BJ (cell line): Measurements from ENCODE around the gene OXCT1. TPM values are rescaled to one million over a fixed set of nuclear protein-coding genes. Genes with fewer than 3 reads are reported as not detected.

Experiments used
- CTCF ChIA-PET: fragments of 350-600 bp; formaldehyde crosslinking; extraction: SDS; loops from one replicate; lab custom pipeline; 2021; ENCODE audit warnings: antibody characterized with exemption, inconsistent platforms; lab: Yijun Ruan, JAX
- POLR2A ChIA-PET: fragments of 300-600 bp; sonication (Branson Sonifier 250); formaldehyde crosslinking; extraction: SDS; loops from one replicate; lab custom pipeline; 2021; ENCODE audit warnings: antibody characterized with exemption; lab: Charles Lee
- DNase-seq: peaks from one replicate; pipeline ENCODE4 v3.0.0-alpha.2; 2011; ENCODE audit warnings: low read depth
- H3K27me3 ChIP-seq: 2 replicates; pipeline ENCODE4 v1.6.0; 2011; ENCODE audit warnings: low read length; ENCODE audit not compliant: control insufficient read depth, insufficient read depth
- H3K36me3 ChIP-seq: 2 replicates; pipeline ENCODE4 v1.5.1; 2011; ENCODE audit warnings: low read length; ENCODE audit not compliant: control insufficient read depth, insufficient read depth
- H3K4me3 ChIP-seq: 2 replicates; pipeline ENCODE4 v1.5.1; 2011; ENCODE audit warnings: low read depth, mild to moderate bottlenecking, control low read depth, low read length
- polyA plus RNA-seq: library from polyadenylated mRNA; depleted of rRNA; stranded (reverse); fragments of >200 nt; gene quantifications from 2 replicates; pipeline ENCODE4 v1.2.3, GENCODE V29; 2011; rRNA removed
- TF ChIP-seq, protein P1 (sequence below): IDR thresholded peaks from 2 replicates; pipeline ENCODE4 v1.5.1; 2011; ENCODE audit warnings: low read depth, mild to moderate bottlenecking, control low read depth, inconsistent platforms, low read length, moderate library complexity; ENCODE audit not compliant: insufficient read depth

Gene OXCT1
- polyA plus RNA-seq, 1 experiment, result 12.0 TPM

DNA sequence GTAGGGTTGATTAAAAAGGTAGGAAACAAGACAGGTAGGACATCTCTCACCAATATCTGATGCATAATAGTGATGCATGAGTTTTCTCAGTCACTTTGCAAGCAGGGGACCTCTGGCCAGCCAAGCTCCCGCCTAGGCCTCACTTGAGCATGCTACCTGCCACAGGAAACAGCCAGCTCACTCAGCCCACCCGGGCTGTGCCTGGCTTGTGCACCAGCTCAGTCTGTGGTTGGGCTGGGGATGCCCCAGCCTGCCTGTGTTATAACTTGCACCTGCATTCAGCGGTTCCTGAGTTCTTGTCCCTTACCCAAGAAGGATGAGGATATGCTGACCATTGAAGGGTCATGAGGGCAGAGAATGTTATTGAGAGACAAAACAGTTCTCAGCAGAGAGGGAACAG, 187.0 kb downstream of the OXCT1 start:
- Histone ChIP-seq H3K4me3 (no peak overlapping the region), H3K36me3 (no peaks in the 10 kb centered on the region), H3K27me3 (no peaks in the 10 kb centered on the region)
- ChIA-PET CTCF (no interaction called here), POLR2A (no interaction called here)
- DNase-seq, result no peak
- TF ChIP-seq, protein P1, sequence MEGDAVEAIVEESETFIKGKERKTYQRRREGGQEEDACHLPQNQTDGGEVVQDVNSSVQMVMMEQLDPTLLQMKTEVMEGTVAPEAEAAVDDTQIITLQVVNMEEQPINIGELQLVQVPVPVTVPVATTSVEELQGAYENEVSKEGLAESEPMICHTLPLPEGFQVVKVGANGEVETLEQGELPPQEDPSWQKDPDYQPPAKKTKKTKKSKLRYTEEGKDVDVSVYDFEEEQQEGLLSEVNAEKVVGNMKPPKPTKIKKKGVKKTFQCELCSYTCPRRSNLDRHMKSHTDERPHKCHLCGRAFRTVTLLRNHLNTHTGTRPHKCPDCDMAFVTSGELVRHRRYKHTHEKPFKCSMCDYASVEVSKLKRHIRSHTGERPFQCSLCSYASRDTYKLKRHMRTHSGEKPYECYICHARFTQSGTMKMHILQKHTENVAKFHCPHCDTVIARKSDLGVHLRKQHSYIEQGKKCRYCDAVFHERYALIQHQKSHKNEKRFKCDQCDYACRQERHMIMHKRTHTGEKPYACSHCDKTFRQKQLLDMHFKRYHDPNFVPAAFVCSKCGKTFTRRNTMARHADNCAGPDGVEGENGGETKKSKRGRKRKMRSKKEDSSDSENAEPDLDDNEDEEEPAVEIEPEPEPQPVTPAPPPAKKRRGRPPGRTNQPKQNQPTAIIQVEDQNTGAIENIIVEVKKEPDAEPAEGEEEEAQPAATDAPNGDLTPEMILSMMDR, result no peak

DNA sequence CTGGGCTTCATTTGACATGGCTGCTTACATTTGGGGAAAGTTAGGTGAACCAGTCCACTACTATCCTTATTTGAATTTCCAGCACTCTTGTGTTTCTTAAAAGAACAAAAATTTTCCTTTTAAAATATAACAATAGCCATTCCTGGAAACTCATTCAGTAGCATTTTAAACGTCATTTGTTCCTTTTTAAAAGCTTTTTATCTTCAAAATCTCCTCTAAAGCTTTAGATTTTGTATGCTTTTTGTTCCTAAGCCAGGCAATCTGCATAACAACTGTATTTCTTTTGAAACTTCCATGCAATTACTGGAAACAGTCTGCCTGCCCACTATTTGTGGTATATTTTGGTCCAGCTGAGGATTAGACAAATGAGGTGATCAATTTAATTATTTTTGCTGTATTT, 187.6 kb downstream of the OXCT1 start:
- Histone ChIP-seq H3K4me3 (no peak overlapping the region), H3K36me3 (no peaks in the 10 kb centered on the region), H3K27me3 (no peaks in the 10 kb centered on the region)
- no peak for DNase-seq
- TF ChIP-seq, protein P1, result no peak
- CTCF ChIA-PET, result interaction anchor here (0.6 kb wide), 1 partner anchor 22 kb away, joined by 4 read pairs; no protein-coding TSS in a partner anchor
- POLR2A ChIA-PET, result no interaction called here

DNA sequence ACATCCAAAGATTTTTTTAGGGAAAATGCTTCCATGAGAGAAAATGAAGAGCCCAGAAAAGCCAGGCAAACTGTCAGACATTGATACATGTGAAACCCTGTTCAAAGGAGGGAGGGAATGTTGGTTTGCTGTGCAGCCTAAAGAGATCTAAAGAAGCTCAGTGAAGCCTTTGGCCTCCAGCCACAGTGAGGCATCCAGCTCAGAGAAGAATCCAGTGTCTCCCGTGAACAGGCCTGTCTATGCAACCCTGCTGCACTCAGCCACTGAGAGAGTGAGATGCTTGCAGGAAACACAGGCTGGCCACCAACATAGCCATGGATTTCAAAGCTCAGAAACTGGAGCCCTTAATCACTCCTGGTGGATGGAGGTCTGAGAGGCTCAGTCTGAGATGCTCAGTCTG, 188.4 kb downstream of the OXCT1 start:
- Histone ChIP-seq H3K4me3 (no peak overlapping the region), H3K36me3 (no peaks in the 10 kb centered on the region), H3K27me3 (no peaks in the 10 kb centered on the region)
- DNase-seq, result no peak
- ChIA-PET CTCF (interaction anchor here (1.3 kb wide), 1 partner anchor 14 kb away, joined by 4 read pairs; no protein-coding TSS in a partner anchor), POLR2A (no interaction called here)
- TF ChIP-seq, protein P1, result no peak

Other genes with a start within 250 kb of the OXCT1 start
- 11.1 and 27.6 TPM in 2 replicates for gene RIMOC1, start 33.9 kb upstream of the OXCT1 start, polyA plus RNA-seq
- 3.9 and 9.3 TPM in 2 replicates for gene FBXO4, start 54.9 kb upstream of the OXCT1 start, polyA plus RNA-seq